Gastrocnemius medialis (tissue), 4 donors: ENCODE data around the gene TEFM. TPM values are rescaled to one million over a fixed set of nuclear protein-coding genes. Genes with fewer than 3 reads are reported as not detected.
"Not testable (repeated sequence)": the region's sequence is repeated elsewhere in the genome, so short reads cannot be mapped to it uniquely, and the experiment has no call there.

Experiments used
- ATAC-seq, 2 donors: fragments of 150-250 bp; one replicate each; pipeline ENCODE4 v1.9.1; 2016
- DNase-seq, 2 donors: peaks; one replicate each; pipeline ENCODE4 v3.0.0-alpha.2; 2019
- H3K27ac ChIP-seq, 4 donors: fragments of 200-600 bp; sonication (generic); 1 replicate in 1 of 4; 2 replicates in 3 of 4; pipeline ENCODE4 v1.5.1; 2016 to 2018; ENCODE audit warnings: mild to moderate bottlenecking in 2 of 4, moderate library complexity in 1 of 4
- H3K27me3 ChIP-seq, 3 donors: fragments of 200-600 bp; sonication (generic) in 2 of 3; 1 replicate in 1 of 3; 2 replicates in 2 of 3; pipeline versions ENCODE4 v1.5.1 to v1.6.0; 2016 to 2019; ENCODE audit warnings: mild to moderate bottlenecking in 1 of 3, moderate library complexity in 1 of 3
- H3K36me3 ChIP-seq, 2 donors: fragments of 200-600 bp; sonication (generic) in 1 of 2; one replicate each; pipeline ENCODE4 v1.5.1; 2017 to 2018
- H3K4me1 ChIP-seq, 2 donors: fragments of 200-600 bp; sonication (generic) in 1 of 2; one replicate each; pipeline ENCODE4 v1.5.1; 2016 to 2017; ENCODE audit warnings: mild to moderate bottlenecking in 2 of 2
- H3K4me3 ChIP-seq, 4 donors: fragments of 200-600 bp; sonication (generic) in 3 of 4; 1 replicate in 1 of 4; 2 replicates in 3 of 4; pipeline ENCODE4 v1.5.1; 2016 to 2019; ENCODE audit warnings: mild to moderate bottlenecking in 2 of 4
- H3K9me3 ChIP-seq, 3 donors: fragments of 200-600 bp; sonication (generic) in 2 of 3; 1 replicate in 1 of 3; 2 replicates in 2 of 3; pipeline ENCODE4 v1.5.1; 2016 to 2019
- CTCF ChIP-seq, 5 experiments: fragments of 450-650 bp in 3 of 5; fragments of 200-600 bp in 2 of 5; sonication (generic) in 2 of 5; IDR thresholded peaks in 4 of 5; conservative IDR thresholded peaks in 1 of 5; 1 replicate in 4 of 5; 2 replicates in 1 of 5; pipeline ENCODE4 v1.5.1; 2016 to 2019; ENCODE audit warnings: antibody characterized with exemption in 5 of 5, mild to moderate bottlenecking in 3 of 5, moderate library complexity in 3 of 5
- POLR2A ChIP-seq, 2 donors: fragments of 450-650 bp; IDR thresholded peaks; one replicate each; pipeline ENCODE4 v1.6.1; 2017; ENCODE audit warnings: antibody characterized with exemption in 2 of 2, mild to moderate bottlenecking in 2 of 2, moderate library complexity in 2 of 2
- in situ Hi-C, 4 donors: fragments of 200-750 bp; cut with MboI; loops; one replicate each; pipeline versions ENCODE4 v1.15.0 to v1.8.0; 2017; ENCODE audit warnings: low sequenced_read_pairs in 4 of 4
- intact Hi-C: fragments of 100-400 bp; cut with DNase I; formaldehyde crosslinking; loops from one replicate; pipeline ENCODE4 v1.15.1; 2023; ENCODE audit warnings: low total_unique reads
- total RNA-seq, 4 donors: library from RNA; depleted of rRNA; stranded (reverse); fragments of >200 nt; gene quantifications; one replicate each; pipeline versions ENCODE4 v1.1.0 to v1.2.3, GENCODE V29; 2016

Gene TEFM
- total RNA-seq, 4 donors from 2014 or later, result 5.2 to 18.5 (median 8.3) TPM

GRCh38 chr17:30917050-30917449 lies 11.0 kb upstream of the TEFM start:
- in situ Hi-C loops, result loop anchor here in 1 of 4 donors (25.0 kb wide), 1 partner anchor 295 kb away; no protein-coding TSS in a partner anchor
- ATAC-seq (no peak), DNase-seq (no peak)
- Histone ChIP-seq H3K27ac (no peak overlapping the region), H3K4me3 (no peak overlapping the region), H3K27me3 (peaks cover 8 to 17% (median 14%) of the 10 kb centered on the region in 3 donors), H3K36me3 (no peaks in the 10 kb centered on the region), H3K4me1 (peaks cover 0 to under 1% of the 10 kb centered on the region in 2 donors), H3K9me3 (no peaks in the 10 kb centered on the region)
- TF ChIP-seq POLR2A (IDR thresholded peaks at IDR 0.05) (no peak), CTCF (IDR thresholded peaks at IDR 0.05 in 4 of 5, conservative IDR thresholded peaks at IDR 0.05 in 1 of 5) (no peak)
- intact Hi-C loops, result no loop called here

- Histone ChIP-seq H3K4me1 (no peaks in the 10 kb centered on the region), H3K9me3 (no peaks in the 10 kb centered on the region), H3K4me3 (no peak overlapping the region), H3K36me3 (no peaks in the 10 kb centered on the region), H3K27ac (no peak overlapping the region), H3K27me3 (peaks cover 0 to 8% (median 5%) of the 10 kb centered on the region in 3 donors)
- in situ Hi-C loops (loop anchor here in 1 of 4 donors (25.0 kb wide), 1 partner anchor 296 kb away; no protein-coding TSS in a partner anchor), intact Hi-C loops (no loop called here)
- DNase-seq (no peak), ATAC-seq (no peak)
- TF ChIP-seq CTCF (IDR thresholded peaks at IDR 0.05 in 4 of 5, conservative IDR thresholded peaks at IDR 0.05 in 1 of 5) (no peak), POLR2A (IDR thresholded peaks at IDR 0.05) (no peak)
Observed at GRCh38 chr17:30915833-30916611, 10.0 kb upstream of the TEFM start.

GRCh38 chr17:30913955-30914354 lies 7.9 kb upstream of the TEFM start:
- TF ChIP-seq CTCF (IDR thresholded peaks at IDR 0.05 in 4 of 5, conservative IDR thresholded peaks at IDR 0.05 in 1 of 5) (no peak), POLR2A (IDR thresholded peaks at IDR 0.05) (no peak)
- no peak for ATAC-seq
- Histone ChIP-seq H3K27me3 (no peaks in the 10 kb centered on the region), H3K36me3 (no peaks in the 10 kb centered on the region), H3K9me3 (no peaks in the 10 kb centered on the region), H3K27ac (no peak overlapping the region), H3K4me1 (no peaks in the 10 kb centered on the region), H3K4me3 (no peak overlapping the region)
- no peak for DNase-seq
- in situ Hi-C loops, result loop anchor here in 1 of 4 donors (25.0 kb wide), 1 partner anchor 298 kb away; no protein-coding TSS in a partner anchor
- intact Hi-C loops, result no loop called here

DNA sequence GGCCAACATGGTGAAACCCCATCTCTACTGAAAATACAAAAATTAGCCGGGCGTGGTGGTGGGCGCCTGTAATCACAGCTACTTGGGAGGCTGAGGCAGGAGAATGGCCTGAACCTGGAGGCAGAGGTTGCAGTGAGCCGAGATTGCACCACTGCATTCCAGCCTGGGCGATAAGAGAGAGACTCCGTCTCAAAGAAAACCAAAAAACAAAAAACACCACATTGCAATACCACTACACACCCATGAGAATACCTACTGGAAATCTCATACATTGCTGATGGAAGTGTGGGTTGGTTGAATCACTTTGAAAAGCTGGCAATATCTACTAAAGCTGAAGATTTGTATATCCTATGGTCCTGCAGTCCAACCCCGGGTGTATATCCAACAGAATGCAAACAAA lies 4.1 kb upstream of the TEFM start:
- DNase-seq, H3K27ac ChIP-seq, H3K27me3 ChIP-seq, H3K4me3 ChIP-seq, H3K36me3 ChIP-seq, intact Hi-C loops, H3K9me3 ChIP-seq, ATAC-seq: not testable (repeated sequence)
- in situ Hi-C loops, result loop anchor here in 1 of 4 donors (25.0 kb wide), 1 partner anchor 302 kb away; no protein-coding TSS in a partner anchor
- peaks cover 11 to 12% of the 10 kb centered on the region in 2 donors for H3K4me1 ChIP-seq

GRCh38 chr17:30908717-30909420 lies 2.8 kb upstream of the TEFM start:
- peaks cover 15 to 16% of the 10 kb centered on the region in 2 donors for H3K4me1 ChIP-seq
- no peak overlapping the region for H3K27ac ChIP-seq
- peaks cover 0 to 5% of the 10 kb centered on the region in 2 donors for H3K36me3 ChIP-seq
- no peak for ATAC-seq
- H3K4me3 ChIP-seq, result no peak overlapping the region
- no peaks in the 10 kb centered on the region for H3K9me3 ChIP-seq
- H3K27me3 ChIP-seq, result no peaks in the 10 kb centered on the region
- TF ChIP-seq CTCF (IDR thresholded peaks at IDR 0.05 in 4 of 5, conservative IDR thresholded peaks at IDR 0.05 in 1 of 5) (no peak), POLR2A (IDR thresholded peaks at IDR 0.05) (no peak)
- intact Hi-C loops, result loop anchor here (5.0 kb wide), 1 partner anchor 77 kb away; the partner anchor contains the start of gene ATAD5
- in situ Hi-C loops, result loop anchor here in 1 of 4 donors (25.0 kb wide), 1 partner anchor 303 kb away; no protein-coding TSS in a partner anchor
- DNase-seq, result no peak
